HG02870 (cell line): ENCODE data around the gene CDH2.

Experiments
- ATAC-seq: cut with Tn5 transposase; IDR thresholded peaks from one replicate; pipeline ENCODE4 v1.9.1; 2021; ENCODE audit warnings: mild to moderate bottlenecking, moderate library complexity; ENCODE audit not compliant: unreplicated experiment

Gene CDH2

GRCh38 chr18:28003451-28003850 is 173.5 kb downstream of the CDH2 start:
- no peak for ATAC-seq

DNA sequence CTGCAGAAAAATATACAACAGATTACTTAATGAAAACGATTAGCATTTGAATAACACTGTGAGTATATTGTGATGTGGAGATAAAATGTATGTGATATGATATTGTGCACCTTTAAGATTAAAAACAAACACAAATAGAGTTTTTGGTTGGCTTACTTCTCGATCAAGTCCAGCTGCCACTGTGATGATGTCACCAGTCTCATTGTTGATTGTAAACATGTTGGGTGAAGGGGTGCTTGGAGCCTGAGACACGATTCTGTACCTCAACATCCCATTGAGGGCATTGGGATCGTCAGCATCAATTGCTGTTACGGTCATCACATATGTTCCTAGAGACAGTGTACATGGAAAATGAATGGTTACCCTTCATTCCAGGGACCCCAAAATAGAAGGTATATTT is 174.1 kb downstream of the CDH2 start:
- ATAC-seq: no peak

DNA sequence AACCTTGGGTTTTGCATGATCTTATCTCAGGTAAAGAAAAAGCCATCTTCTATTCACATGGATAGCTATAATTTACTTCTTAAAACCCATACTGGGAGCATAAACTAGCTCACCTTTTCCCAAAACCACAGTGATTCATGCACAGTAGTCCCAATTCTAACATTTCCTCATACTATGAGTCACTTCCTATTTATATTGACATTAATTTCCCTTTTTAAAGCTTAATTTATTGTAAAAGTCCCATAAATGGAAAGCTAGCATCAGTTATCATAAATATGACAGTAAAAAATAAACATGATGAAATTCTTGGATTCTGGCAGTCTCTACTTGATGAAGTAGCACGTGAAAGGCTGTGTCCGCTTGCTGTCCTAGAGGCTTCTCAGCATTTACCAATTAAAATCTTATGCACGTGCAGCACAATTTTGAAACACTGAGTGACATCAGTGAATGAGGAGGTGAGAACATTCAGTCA is 180.1 kb downstream of the CDH2 start:
- no peak for ATAC-seq

DNA sequence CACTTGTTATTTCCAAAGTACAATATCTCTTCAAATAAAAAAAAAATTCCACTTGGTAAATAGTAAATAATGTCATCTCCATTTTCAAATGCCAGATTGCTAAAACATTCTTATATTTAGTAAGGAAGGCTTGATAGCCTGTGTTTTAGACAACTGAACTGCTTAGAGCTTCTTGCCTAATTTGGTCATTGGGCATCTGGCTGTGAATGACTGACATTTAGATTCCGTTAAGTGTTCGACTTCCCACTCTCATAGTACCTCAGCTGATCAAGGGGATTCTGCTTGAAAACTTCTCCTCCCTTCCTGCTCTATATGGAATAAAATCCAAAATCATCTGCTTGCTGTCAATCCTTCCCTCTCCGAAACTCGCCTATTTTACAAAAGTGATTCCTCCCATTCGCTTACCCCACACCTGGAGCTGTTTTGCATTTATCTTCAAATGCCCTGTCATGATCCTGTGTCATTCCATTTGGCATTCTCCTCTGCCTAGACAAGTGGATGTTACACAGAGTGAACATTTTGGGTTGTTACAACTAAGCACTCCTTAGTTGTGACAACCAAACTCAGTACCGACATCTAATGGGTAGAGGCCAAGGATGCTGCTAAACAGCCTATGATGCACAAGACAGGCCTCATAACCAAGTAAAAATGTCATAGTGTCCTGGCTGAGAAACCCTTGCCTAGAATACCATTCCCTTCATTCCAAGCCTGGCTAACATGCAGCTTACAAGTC is 181.0 kb downstream of the CDH2 start:
- no peak for ATAC-seq

DNA sequence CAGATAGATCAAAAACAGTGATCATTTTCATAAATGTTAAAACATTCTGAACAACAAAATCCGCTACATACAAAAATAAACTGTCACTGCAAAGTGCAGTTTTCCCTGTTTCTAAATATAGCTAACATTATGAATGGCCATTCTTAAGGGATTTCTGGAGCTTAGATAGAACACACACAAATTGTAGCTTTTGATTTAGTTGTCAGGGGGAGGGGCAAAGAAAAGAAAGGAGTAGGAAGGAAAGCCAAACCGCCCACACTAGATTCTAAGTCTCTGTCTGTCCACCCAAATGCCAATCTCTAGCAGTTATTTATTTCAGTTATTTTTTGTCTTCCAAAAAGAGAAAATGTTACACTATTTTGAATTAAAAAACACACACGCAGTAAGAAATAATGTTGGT is 182.4 kb downstream of the CDH2 start:
- no peak for ATAC-seq

DNA sequence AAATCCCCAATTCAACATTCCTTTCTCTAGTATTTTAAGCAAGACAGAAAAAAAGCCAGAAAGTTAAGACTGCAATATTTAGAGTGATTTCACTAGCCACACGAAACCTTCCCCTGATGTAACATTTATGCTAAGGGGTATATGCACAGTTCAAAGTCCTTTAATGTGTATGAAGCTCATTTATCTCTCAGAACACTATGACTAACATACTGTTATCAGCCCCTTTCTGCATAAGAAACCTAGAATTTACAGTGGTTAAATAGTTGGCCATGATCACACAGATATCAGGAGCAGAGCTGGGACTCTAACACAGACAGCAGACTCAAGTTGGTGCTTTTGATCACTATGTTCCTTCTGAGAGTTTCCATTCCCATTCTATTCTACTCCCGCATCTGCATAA is 185.5 kb downstream of the CDH2 start:
- no peak for ATAC-seq

GRCh38 chr18:27985832-27986231 is 191.1 kb downstream of the CDH2 start:
- no peak for ATAC-seq

DNA sequence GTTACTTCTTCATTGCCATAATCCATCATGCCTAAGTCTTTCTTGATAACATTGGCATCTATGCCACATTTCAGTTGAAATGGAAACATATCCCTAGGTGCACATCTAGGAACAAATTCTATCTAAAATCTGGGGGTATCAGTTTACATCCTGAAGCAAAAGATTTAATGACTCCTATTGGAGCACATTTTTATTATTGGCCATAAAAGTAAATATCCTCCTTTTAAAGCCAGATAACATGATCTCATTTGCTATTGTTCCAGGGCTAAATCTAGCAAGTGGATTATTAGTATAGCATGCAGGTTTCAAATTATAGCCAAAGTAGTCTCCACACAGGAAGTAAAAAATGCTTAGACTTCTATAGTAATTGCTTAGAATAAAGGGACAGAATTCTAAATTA is 193.2 kb downstream of the CDH2 start:
- ATAC-seq: no peak

DNA sequence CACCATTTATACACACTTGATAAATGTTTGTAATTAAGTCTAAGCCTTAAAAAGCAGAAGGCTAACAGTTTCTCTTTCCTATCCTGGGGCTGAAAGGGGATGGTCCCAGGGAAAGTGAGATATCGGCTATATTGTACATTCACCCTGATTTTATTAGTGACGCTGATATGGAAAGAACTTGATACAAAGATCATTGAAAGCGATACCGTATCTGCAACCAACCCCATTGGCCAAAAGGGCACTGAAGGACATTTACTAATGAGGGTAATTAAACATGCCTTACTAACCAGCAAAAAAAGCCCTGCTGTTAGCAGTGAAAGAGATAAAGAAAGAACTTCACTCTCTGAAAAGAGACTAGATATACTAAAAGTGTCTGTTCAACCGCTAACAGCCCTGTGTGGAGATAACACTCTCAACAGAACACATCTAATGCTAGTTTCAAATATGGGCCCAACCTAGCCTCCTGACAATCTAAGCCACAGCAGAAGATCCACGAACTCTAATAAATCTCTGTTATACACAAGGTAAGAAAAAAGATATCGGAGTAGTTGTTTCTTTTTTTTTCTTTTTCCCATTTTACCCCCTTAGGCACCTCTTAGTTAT is 200.0 kb downstream of the CDH2 start:
- no peak for ATAC-seq

DNA sequence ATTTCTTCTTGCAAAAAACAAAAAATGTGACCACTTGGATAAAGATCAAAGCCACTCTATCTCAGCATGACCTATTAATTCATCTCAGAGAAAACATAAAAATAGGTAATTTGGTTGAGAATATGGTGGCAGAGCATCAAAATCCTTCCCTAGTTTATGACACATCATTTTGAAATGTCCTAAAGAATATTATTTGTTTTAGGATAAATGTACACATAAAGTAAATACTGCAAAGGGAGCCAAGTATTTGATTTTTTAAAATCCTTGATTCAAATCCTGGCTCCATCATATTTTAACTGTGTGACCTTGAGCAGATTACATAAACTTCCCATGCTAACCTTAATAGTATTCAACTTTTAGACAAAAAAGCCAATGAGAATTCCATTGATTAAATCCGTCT is 206.6 kb downstream of the CDH2 start:
- ATAC-seq: no peak

GRCh38 chr18:27969206-27969605 is 207.7 kb downstream of the CDH2 start:
- no peak for ATAC-seq

DNA sequence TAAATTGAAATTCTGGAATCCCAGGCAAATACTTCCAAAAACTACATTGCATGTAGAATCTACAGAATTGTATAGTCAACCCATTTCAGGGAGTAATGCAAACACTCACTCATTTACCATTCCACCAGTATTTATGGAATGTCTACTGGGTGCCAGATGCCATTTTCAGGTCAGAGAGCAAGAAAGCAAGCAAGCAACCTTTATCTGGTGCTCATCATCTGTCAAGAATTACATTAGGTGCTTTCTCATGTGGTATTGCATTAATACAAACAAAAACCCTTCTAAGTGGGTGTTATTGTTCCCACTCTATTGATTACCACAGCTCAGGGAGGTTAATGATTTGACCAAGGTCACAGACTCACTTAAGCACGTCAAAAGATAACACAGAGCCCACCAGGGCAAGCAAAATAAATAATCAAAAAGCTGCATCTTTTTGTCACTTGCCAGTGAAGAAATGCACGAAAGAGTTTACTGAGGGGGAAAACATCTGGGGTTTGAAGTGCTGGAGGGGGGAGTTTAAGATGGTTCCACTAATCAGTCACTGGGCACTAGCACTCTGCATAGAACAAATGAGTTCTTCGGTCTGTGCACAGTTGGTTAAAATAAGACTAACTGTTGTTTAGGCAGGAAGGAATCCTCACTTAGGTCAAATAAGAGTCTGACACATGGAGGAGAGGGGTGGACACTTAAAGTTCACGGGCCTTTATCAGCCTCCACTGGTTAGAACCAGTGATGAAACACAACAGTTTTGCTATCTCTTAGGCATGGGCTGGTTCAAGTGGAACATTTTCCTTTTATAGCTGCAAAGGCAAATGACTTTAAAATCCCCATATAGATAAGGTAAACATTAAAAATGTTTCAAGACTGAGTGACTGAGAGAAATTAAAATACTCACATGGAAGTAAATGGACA is 208.8 kb downstream of the CDH2 start:
- ATAC-seq: no peak

DNA sequence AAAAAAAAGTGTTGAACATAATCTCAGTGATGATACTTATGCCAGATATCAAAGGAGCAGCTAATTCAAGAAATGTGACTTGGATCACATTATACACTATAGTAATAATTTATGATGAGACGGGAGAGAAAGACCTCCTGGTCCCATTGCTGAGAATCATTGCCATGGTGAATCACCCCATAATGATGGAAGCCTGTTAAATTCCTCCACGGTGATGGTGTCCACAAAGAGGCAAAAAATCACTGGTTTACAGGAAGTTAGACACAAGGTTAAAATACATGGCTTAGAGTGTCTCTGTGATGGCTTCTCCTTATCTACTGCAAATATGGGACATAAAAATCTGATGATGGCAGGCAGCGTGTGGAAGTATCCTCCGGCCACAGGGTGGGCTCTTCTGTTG is 210.0 kb downstream of the CDH2 start:
- no peak for ATAC-seq

GRCh38 chr18:27964811-27965210 is 212.1 kb downstream of the CDH2 start:
- ATAC-seq: no peak

DNA sequence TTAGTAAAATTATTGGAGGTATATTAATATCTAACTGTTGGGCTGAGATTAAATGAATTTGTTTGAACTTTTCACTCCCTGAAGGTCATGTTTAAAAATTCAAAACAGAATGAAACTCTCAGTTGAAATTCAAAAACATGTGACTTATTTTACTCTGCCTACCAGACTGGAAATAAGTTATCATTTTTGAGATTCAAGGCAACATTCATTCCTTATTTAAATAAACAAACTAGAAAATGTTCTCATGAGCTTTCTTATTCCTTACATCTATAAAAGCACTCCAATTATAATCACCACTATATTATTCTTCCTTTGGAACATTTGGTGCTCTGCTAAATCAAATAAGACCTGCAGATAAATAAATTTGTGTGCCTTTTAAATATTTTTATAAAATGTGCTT is 217.8 kb downstream of the CDH2 start:
- ATAC-seq: no peak

DNA sequence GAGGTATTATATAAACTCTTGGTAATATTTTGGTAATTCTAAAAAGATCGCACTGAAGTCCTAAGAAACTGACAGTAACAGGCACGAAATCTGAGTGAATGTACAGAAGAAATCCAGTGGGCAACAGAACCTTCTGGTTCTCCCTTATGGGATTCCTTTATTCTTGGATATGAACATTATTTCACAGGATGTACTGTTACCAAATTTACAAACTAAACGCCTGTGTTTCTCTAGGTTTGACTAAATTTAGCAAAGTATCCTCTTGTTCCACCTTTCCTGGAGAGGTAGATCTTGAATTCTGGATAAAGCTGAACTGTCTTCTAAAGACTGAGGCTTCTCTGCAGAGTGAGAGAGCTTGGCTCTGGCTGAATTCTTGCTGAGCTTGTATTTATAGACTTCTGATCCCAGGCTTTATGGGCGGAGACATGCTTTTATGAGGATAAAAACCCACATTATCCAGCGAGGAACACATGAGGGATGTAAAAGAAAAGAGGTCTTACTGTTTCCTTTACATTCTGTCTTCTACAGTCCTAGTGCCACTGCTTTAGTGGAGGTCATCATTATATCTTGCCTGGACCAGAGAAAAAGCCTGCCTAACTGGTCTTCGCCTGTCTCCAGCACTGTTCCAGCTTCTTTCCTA is 220.8 kb downstream of the CDH2 start:
- ATAC-seq: no peak

DNA sequence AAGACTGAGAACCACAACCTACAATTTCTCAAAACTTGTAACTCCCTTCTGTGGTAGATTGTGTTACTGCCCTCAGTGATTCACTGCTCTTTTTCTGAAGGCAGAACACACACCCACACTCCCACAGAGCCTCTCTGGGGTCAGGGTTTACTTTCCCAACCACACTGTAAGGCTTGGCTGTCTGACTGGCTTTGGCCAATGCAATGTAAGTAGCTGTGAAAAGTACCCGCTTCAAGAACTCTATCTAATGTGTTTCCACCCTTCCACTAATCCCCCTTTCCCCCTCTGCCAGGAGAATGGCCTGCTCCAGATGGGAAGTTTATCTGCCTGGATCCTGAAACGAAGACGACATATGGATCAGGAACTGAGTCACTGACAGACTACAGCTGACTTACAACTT is 222.7 kb downstream of the CDH2 start:
- no peak for ATAC-seq

- no peak for ATAC-seq
Observed at GRCh38 chr18:27952741-27953140, 224.2 kb downstream of the CDH2 start.

DNA sequence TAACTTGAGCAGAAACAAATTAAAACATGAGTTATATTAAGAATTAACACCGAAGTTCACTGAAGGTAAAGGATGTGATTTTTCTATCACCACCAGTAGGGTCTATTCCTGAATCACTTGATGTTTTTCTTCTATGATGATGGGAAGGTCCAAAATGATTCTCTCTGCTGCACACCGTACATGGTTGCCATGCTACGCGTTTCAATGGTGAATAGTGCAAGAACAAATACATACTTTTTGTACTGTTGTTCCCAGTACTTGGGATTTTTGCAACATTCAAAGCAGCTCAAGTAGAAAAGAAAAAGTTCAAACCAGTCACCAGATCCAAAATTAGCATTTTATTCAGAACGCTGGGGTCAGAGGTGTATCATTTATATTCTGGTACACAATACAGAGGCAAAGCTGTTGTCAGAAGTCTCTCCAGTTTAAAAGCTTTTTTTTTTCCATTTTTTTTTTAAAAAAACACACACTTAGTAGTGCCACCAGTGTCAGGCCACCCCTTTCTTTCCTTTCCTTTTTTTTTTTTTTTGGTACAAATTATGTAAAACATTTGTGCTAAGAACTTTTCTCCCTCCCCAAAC is 226.2 kb downstream of the CDH2 start:
- no peak for ATAC-seq

DNA sequence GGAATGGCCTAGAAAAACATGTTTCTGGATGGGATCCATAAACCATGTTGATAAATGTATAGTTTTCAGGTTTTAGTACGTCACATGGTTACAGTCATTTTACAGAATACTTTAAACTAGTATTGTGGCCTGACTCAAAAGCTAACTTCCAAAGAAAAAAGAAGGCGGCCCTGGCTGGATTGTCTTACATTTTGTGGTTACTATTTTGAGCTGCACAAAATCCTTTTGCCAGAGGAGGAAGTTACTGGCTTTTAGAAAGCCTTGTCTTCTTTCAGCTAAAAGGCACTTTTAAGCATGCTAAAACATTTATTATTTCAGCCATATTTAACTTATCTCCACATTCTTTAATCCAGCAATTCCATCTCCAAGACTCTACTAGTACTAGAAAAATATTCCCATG is 227.9 kb downstream of the CDH2 start:
- no peak for ATAC-seq

GRCh38 chr18:27942706-27943105 is 234.2 kb downstream of the CDH2 start:
- ATAC-seq: no peak
